HCT116 (cell line): Measurements from ENCODE around the gene ATRAID. TPM values are rescaled to one million over a fixed set of nuclear protein-coding genes. Genes with fewer than 3 reads are reported as not detected.

Source experiments
- ATAC-seq: fragments of 200-7000 bp; cut with Tn5 transposase; 2 replicates; pipeline ENCODE4 v1.9.1; 2020; ENCODE audit warnings: mild to moderate bottlenecking, moderate library complexity
- BruUV-seq: library from RNA; stranded (reverse); fragments of 400-500 nt; replicated peaks from 2 replicates; lab custom pipeline; 2021; lab: Mats Ljungman, UMichigan
- CTCF ChIA-PET: fragments of 300-600 bp; sonication (Branson Sonifier 250); formaldehyde crosslinking; loops from one replicate; lab custom pipeline; 2021; ENCODE audit warnings: antibody characterized with exemption; lab: Charles Lee
- POLR2A ChIA-PET: fragments of 300-600, 350-600 bp; sonication (Branson Sonifier 250); formaldehyde crosslinking; loops from one replicate; lab custom pipeline; 2021; ENCODE audit warnings: antibody characterized with exemption; lab: Charles Lee
- RAD21 ChIA-PET, 2 experiments: fragments of 300-600 bp; sonication (Branson Sonifier 250); formaldehyde crosslinking; loops; one replicate each; lab custom pipeline; 2023; ENCODE audit warnings: low total read pairs in 2 of 2; ENCODE audit not compliant: uncharacterized antibody in 2 of 2, unreplicated experiment in 2 of 2, low non-redundant PET in 1 of 2; lab: Charles Lee
- DNase-seq: peaks from one replicate; pipeline ENCODE4 v3.0.0-alpha.2; 2010; ENCODE audit warnings: low read depth, low spot score
- H2AFZ ChIP-seq: fragments of 200-600 bp; shearing (Covaris generic), sonication (generic); 2 replicates; pipeline ENCODE4 v1.6.1; 2017; ENCODE audit warnings: low read depth, mixed run types, mixed read lengths, antibody characterized with exemption, low read length; ENCODE audit not compliant: poor library complexity, severe bottlenecking
- H3K27ac ChIP-seq: 2 replicates; pipeline ENCODE4 v1.5.1; 2012; ENCODE audit warnings: low read depth, low read length
- H3K27me3 ChIP-seq: fragments of 200-600 bp; sonication (generic); 2 replicates; pipeline ENCODE4 v1.6.1; 2016; ENCODE audit warnings: mixed run types, low read length, mixed read lengths; ENCODE audit not compliant: insufficient read depth
- H3K36me3 ChIP-seq, 2 experiments: fragments of 200-500 bp in 1 of 2; fragments of 200-600 bp in 1 of 2; sonication (Bioruptor generic) in 1 of 2; sonication (generic) in 1 of 2; 2 replicates each; pipeline versions ENCODE4 v1.5.1 to v1.6.1; 2014 to 2016; ENCODE audit warnings: low read length in 2 of 2, inconsistent platforms in 1 of 2, mixed read lengths in 1 of 2, mixed run types in 1 of 2; ENCODE audit not compliant: insufficient read depth in 2 of 2, control insufficient read depth in 1 of 2
- H3K4me1 ChIP-seq, 2 experiments: fragments of 200-600 bp in 1 of 2; sonication (generic) in 1 of 2; 2 replicates each; pipeline versions ENCODE4 v1.5.1 to v1.6.1; 2012 to 2017; ENCODE audit warnings: low read length in 2 of 2, inconsistent platforms in 1 of 2, mild to moderate bottlenecking in 1 of 2, mixed read lengths in 1 of 2, mixed run types in 1 of 2, moderate library complexity in 1 of 2; ENCODE audit not compliant: insufficient read depth in 2 of 2, control insufficient read depth in 1 of 2
- H3K4me2 ChIP-seq: fragments of 200-600 bp; sonication (generic); 2 replicates; pipeline ENCODE4 v1.6.1; 2017; ENCODE audit warnings: mixed run types, low read length, mixed read lengths
- H3K4me3 ChIP-seq, 2 experiments: fragments of 200-600 bp in 1 of 2; sonication (generic) in 1 of 2; replicated peaks in 1 of 2; 2 replicates each; pipeline ENCODE4 v1.5.1; 2011 to 2016; ENCODE audit warnings: low read length in 2 of 2, control low read depth in 1 of 2, low read depth in 1 of 2, mild to moderate bottlenecking in 1 of 2, mixed read lengths in 1 of 2, mixed run types in 1 of 2
- H3K79me2 ChIP-seq: fragments of 200-600 bp; sonication (generic); 2 replicates; pipeline ENCODE4 v1.6.1; 2017; ENCODE audit warnings: mild to moderate bottlenecking, mixed run types, low read length, moderate library complexity, mixed read lengths; ENCODE audit not compliant: insufficient read depth
- H3K9ac ChIP-seq: fragments of 200-600 bp; sonication (generic); 2 replicates; pipeline ENCODE4 v1.6.1; 2016; ENCODE audit warnings: low read length, mixed read lengths
- H3K9me2 ChIP-seq: fragments of 200-600 bp; sonication (generic), shearing (Covaris generic); 2 replicates; pipeline ENCODE4 v1.6.1; 2017; ENCODE audit warnings: mixed run types, mild to moderate bottlenecking, moderate library complexity; ENCODE audit not compliant: insufficient read depth
- H3K9me3 ChIP-seq, 2 experiments: fragments of 200-500 bp in 1 of 2; fragments of 200-600 bp in 1 of 2; sonication (Bioruptor generic) in 1 of 2; sonication (generic) in 1 of 2; 2 replicates each; pipeline ENCODE4 v1.6.1; 2014 to 2017; ENCODE audit warnings: low read length in 2 of 2, mixed read lengths in 2 of 2, inconsistent platforms in 1 of 2, low read depth in 1 of 2, mild to moderate bottlenecking in 1 of 2, mixed run types in 1 of 2, moderate library complexity in 1 of 2; ENCODE audit not compliant: control insufficient read depth in 1 of 2, insufficient read depth in 1 of 2
- H4K20me1 ChIP-seq: fragments of 200-600 bp; sonication (generic), shearing (Covaris generic); 2 replicates; pipeline ENCODE4 v1.6.1; 2017; ENCODE audit warnings: mixed run types, mild to moderate bottlenecking, moderate library complexity; ENCODE audit not compliant: insufficient read depth
- CBX3 ChIP-seq: IDR thresholded peaks from 2 replicates; pipeline ENCODE4 v1.6.1; 2012; ENCODE audit warnings: low read depth
- CEBPB ChIP-seq: IDR thresholded peaks from 2 replicates; pipeline ENCODE4 v1.6.1; 2012; ENCODE audit warnings: low read depth
- ELF1 ChIP-seq: IDR thresholded peaks from 2 replicates; pipeline ENCODE4 v1.6.1; 2012; ENCODE audit warnings: low read depth, borderline replicate concordance
- EZH2phosphoT487 ChIP-seq: fragments of 200-600 bp; IDR thresholded peaks from 2 replicates; pipeline ENCODE4 v1.6.1; 2018; ENCODE audit warnings: antibody characterized with exemption, borderline replicate concordance
- FOSL1 ChIP-seq: IDR thresholded peaks from 2 replicates; pipeline ENCODE4 v1.6.1; 2012; ENCODE audit warnings: low read depth
- JUND ChIP-seq: IDR thresholded peaks from 2 replicates; pipeline ENCODE4 v1.6.1; 2012
- POLR2A ChIP-seq: IDR thresholded peaks from 2 replicates; pipeline ENCODE4 v1.7.0; 2011; ENCODE audit warnings: borderline replicate concordance; ENCODE audit not compliant: insufficient read depth, insufficient read length; ENCODE audit errors: extremely low read depth
- RAD21 ChIP-seq: IDR thresholded peaks from 2 replicates; pipeline ENCODE4 v1.6.1; 2012; ENCODE audit warnings: low read depth, mild to moderate bottlenecking
- ZFX ChIP-seq: fragments of 450-650 bp; IDR thresholded peaks from 2 replicates; pipeline ENCODE4 v1.6.1; 2017
- ZNF274 ChIP-seq: fragments of 200-500 bp; sonication (Bioruptor generic); IDR thresholded peaks from 2 replicates; pipeline ENCODE4 v1.6.1; 2014; ENCODE audit warnings: mild to moderate bottlenecking, low read depth, low read length, inconsistent platforms
- intact Hi-C: fragments of 100-400 bp; cut with micrococcal nuclease; formaldehyde crosslinking; loops from 2 replicates; pipeline ENCODE4 v1.10.0; 2022
- total RNA-seq: library from RNA; stranded (reverse); gene quantifications from one replicate; pipeline ENCODE4 v1.2.1, GENCODE V29; 2021; ENCODE audit not compliant: unreplicated experiment
- TF ChIP-seq, protein P1 (sequence below): IDR thresholded peaks from 2 replicates; pipeline ENCODE4 v1.6.1; 2012
- TF ChIP-seq, protein P2 (sequence below): IDR thresholded peaks from 2 replicates; pipeline ENCODE4 v1.6.1; 2012

Gene ATRAID
- total RNA-seq, 1 experiment from 2014 or later: 93.6 TPM

DNA sequence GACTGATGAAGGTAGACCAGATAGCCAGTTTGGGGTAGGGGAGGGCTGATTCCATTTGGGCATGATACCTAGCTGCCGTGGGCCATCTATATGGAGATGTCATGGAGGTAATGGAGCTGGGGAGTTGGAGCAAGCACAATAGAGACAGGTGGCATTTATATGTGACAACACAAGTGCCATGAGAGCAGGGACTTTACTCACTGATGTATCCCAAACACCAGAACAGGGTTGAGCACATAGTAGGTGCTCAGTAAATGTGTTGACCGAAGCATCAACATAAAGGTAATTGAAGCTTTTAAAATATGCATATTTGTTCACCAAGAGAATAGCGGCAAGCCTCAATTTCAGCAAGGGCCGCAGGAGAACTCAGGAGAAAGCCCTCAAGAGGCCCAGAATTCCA lies 36.1 kb downstream of the ATRAID start:
- ATAC-seq (no peak), DNase-seq (no peak)
- Histone ChIP-seq H2AFZ (no peak overlapping the region), H4K20me1 (no peaks in the 10 kb centered on the region), H3K4me2 (no peak overlapping the region), H3K36me3 (peaks cover 4 to 14% of the 10 kb centered on the region in 2 experiments; a peak in 3 of 4 replicates), H3K9me3 (no peaks in the 10 kb centered on the region), H3K27ac (no peak overlapping the region), H3K4me1 (peaks cover 0 to 10% of the 10 kb centered on the region in 2 experiments; a peak in 2 of 4 replicates), H3K9ac (no peak overlapping the region), H3K4me3 (no peak overlapping the region), H3K9me2 (no peaks in the 10 kb centered on the region), H3K79me2 (no peaks in the 10 kb centered on the region), H3K27me3 (no peaks in the 10 kb centered on the region)
- intact Hi-C loops: no loop called here
- ChIA-PET RAD21 (no interaction called here), CTCF (interaction anchor here (1.7 to 2.1 kb wide), 2 partner anchors 32 to 55 kb away, joined by 8 to 9 read pairs; no protein-coding TSS in a partner anchor), POLR2A (interaction anchor here (1.1 kb wide), 1 partner anchor 32 kb away, joined by 3 read pairs; no protein-coding TSS in a partner anchor)
- no peak for TF ChIP-seq CBX3
- TF ChIP-seq, protein P1, sequence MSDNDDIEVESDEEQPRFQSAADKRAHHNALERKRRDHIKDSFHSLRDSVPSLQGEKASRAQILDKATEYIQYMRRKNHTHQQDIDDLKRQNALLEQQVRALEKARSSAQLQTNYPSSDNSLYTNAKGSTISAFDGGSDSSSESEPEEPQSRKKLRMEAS: no peak
- TF ChIP-seq, protein P2, sequence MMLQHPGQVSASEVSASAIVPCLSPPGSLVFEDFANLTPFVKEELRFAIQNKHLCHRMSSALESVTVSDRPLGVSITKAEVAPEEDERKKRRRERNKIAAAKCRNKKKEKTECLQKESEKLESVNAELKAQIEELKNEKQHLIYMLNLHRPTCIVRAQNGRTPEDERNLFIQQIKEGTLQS: no peak
- TF ChIP-seq ELF1: no peak
- no peak for TF ChIP-seq ZFX
- no peak for TF ChIP-seq RAD21
- no peak for TF ChIP-seq EZH2phosphoT487
- no peak for TF ChIP-seq ZNF274
- TF ChIP-seq FOSL1: no peak
- no peak for TF ChIP-seq CEBPB
- no peak for TF ChIP-seq POLR2A
- TF ChIP-seq JUND: no peak
- BruUV-seq: TSS peak; percentile 7
